Measurements from ENCODE around the gene C19orf81. TPM values are rescaled to one million over a fixed set of nuclear protein-coding genes. Genes with fewer than 3 reads are reported as not detected.
"Not testable (repeated sequence)": the region's sequence is repeated elsewhere in the genome, so short reads cannot be mapped to it uniquely, and the experiment has no call there.

The C19orf81 gene
- total RNA-seq (2014; rRNA removed; shearing (Covaris generic)) = 9.2 TPM in 1 of 2 replicates, not detected in the other

GRCh38 chr19:50649433-50650391, at the start of gene C19orf81:
Gene C19orf81, plus strand, starts transcription at chr19:50649445. Its CDS starts 0 bp downstream, at chr19:50649445.
- peak; percentile 70 for DNase-seq (ENCODE audit: low read depth)

GRCh38 chr19:50601407-50602088, 47.7 kb upstream of the C19orf81 start:
- peak; percentile 19 for DNase-seq (ENCODE audit: low read depth)

- DNase-seq (ENCODE audit: low read depth) = no peak
These were observed 47.2 kb upstream of the C19orf81 start for GRCh38 chr19:50602089-50602422.

- DNase-seq (ENCODE audit: low read depth) = no peak
These were observed 46.7 kb upstream of the C19orf81 start for GRCh38 chr19:50602496-50602895.

GRCh38 chr19:50602935-50603334, 46.3 kb upstream of the C19orf81 start:
- DNase-seq (ENCODE audit: low read depth) = no peak

- DNase-seq (ENCODE audit: low read depth) = not testable (repeated sequence)
These were observed 44.8 kb upstream of the C19orf81 start for GRCh38 chr19:50604264-50605073.

GRCh38 chr19:50606059-50606836, 43.0 kb upstream of the C19orf81 start:
- peak; percentile 55 for DNase-seq (ENCODE audit: low read depth)

- no peak for DNase-seq (ENCODE audit: low read depth)
These were observed 41.9 kb upstream of the C19orf81 start for GRCh38 chr19:50607388-50607787.

- DNase-seq (ENCODE audit: low read depth) = peak; percentile 99
These were observed 41.1 kb upstream of the C19orf81 start for GRCh38 chr19:50607874-50608785.

- not testable (repeated sequence) for DNase-seq (ENCODE audit: low read depth)
These were observed 36.5 kb upstream of the C19orf81 start for GRCh38 chr19:50612504-50613404.

- DNase-seq (ENCODE audit: low read depth) = not testable (repeated sequence)
These were observed 30.9 kb upstream of the C19orf81 start for GRCh38 chr19:50618379-50618778.

- DNase-seq (ENCODE audit: low read depth) = not testable (repeated sequence)
These were observed 30.1 kb upstream of the C19orf81 start for GRCh38 chr19:50619184-50619583.

- DNase-seq (ENCODE audit: low read depth) = not testable (repeated sequence)
These were observed 28.8 kb upstream of the C19orf81 start for GRCh38 chr19:50620394-50620906.

- no peak for DNase-seq (ENCODE audit: low read depth)
These were observed 24.2 kb upstream of the C19orf81 start for GRCh38 chr19:50624949-50625600.

GRCh38 chr19:50626011-50626410, 23.2 kb upstream of the C19orf81 start:
- no peak for DNase-seq (ENCODE audit: low read depth)

- DNase-seq (ENCODE audit: low read depth) = no peak
These were observed 22.4 kb upstream of the C19orf81 start for GRCh38 chr19:50626795-50627194.

- no peak for DNase-seq (ENCODE audit: low read depth)
These were observed 21.1 kb upstream of the C19orf81 start for GRCh38 chr19:50628146-50628545.

GRCh38 chr19:50628551-50628950, 20.7 kb upstream of the C19orf81 start:
- DNase-seq (ENCODE audit: low read depth) = no peak
